CD4-positive, alpha-beta memory T cell (primary cell): ENCODE data around the gene UTY. TPM values are rescaled to one million over a fixed set of nuclear protein-coding genes. Genes with fewer than 3 reads are reported as not detected.
"Not testable (repeated sequence)": the region's sequence is repeated elsewhere in the genome, so short reads cannot be mapped to it uniquely, and the experiment has no call there.

Experiments
- CTCF ChIA-PET: fragments of 350-600 bp; sonication (Branson Sonifier 250); formaldehyde crosslinking; loops from one replicate; lab custom pipeline; 2021; ENCODE audit warnings: inconsistent platforms; ENCODE audit not compliant: partially characterized antibody; lab: Charles Lee
- POLR2A ChIA-PET: fragments of 350-600 bp; sonication (Branson Sonifier 250); formaldehyde crosslinking; loops from one replicate; lab custom pipeline; 2021; ENCODE audit not compliant: partially characterized antibody; lab: Charles Lee
- DNase-seq, 5 donors: peaks; one replicate each; pipeline versions ENCODE4 v3.0.0 to v3.0.0-alpha.2; 2020 to 2022; ENCODE audit warnings: mixed read lengths in 1 of 5
- H3K27ac ChIP-seq: one replicate; pipeline ENCODE4 v1.7.0; 2013; ENCODE audit warnings: low read depth, low read length
- H3K27me3 ChIP-seq: 2 replicates; pipeline ENCODE4 v1.7.0; 2013; ENCODE audit warnings: mild to moderate bottlenecking, low read length, moderate library complexity; ENCODE audit not compliant: insufficient read depth
- H3K36me3 ChIP-seq: 2 replicates; pipeline ENCODE4 v1.7.0; 2013; ENCODE audit warnings: mild to moderate bottlenecking, low read length, moderate library complexity; ENCODE audit not compliant: insufficient read depth
- H3K4me1 ChIP-seq: 2 replicates; pipeline ENCODE4 v1.7.0; 2013; ENCODE audit warnings: mild to moderate bottlenecking, low read length, moderate library complexity; ENCODE audit not compliant: insufficient read depth
- H3K4me3 ChIP-seq, 2 donors: one replicate each; pipeline ENCODE4 v1.7.0; 2013; ENCODE audit warnings: low read length in 2 of 2, mild to moderate bottlenecking in 1 of 2
- H3K9me3 ChIP-seq, 2 donors: one replicate each; pipeline ENCODE4 v1.7.0; 2013; ENCODE audit warnings: low read length in 2 of 2, control low read depth in 1 of 2; ENCODE audit not compliant: control insufficient read depth in 1 of 2
- H3K27ac Mint-ChIP-seq, 7 donors: one replicate each; pipeline ENCODE4 v1.8.0; 2020 to 2021; ENCODE audit warnings: mixed read lengths in 7 of 7, mild to moderate bottlenecking in 6 of 7, inconsistent platforms in 3 of 7, moderate library complexity in 3 of 7
- H3K27me3 Mint-ChIP-seq, 2 donors: one replicate each; pipeline ENCODE4 v1.8.0; 2020 to 2021; ENCODE audit warnings: mixed read lengths in 2 of 2
- H3K36me3 Mint-ChIP-seq, 2 donors: one replicate each; pipeline ENCODE4 v1.8.0; 2020 to 2021; ENCODE audit warnings: mixed read lengths in 2 of 2, inconsistent platforms in 1 of 2, mild to moderate bottlenecking in 1 of 2
- H3K4me1 Mint-ChIP-seq, 4 donors: one replicate each; pipeline ENCODE4 v1.8.0; 2020 to 2021; ENCODE audit warnings: mixed read lengths in 4 of 4, mild to moderate bottlenecking in 1 of 4
- H3K4me3 Mint-ChIP-seq, 8 donors: one replicate each; pipeline ENCODE4 v1.8.0; 2020 to 2021; ENCODE audit warnings: mixed read lengths in 8 of 8, mild to moderate bottlenecking in 7 of 8, moderate library complexity in 6 of 8, inconsistent platforms in 3 of 8
- H3K9me3 Mint-ChIP-seq, 8 donors: one replicate each; pipeline ENCODE4 v1.8.0; 2020 to 2021; ENCODE audit warnings: mixed read lengths in 8 of 8, mild to moderate bottlenecking in 5 of 8, inconsistent platforms in 3 of 8, moderate library complexity in 1 of 8
- intact Hi-C: fragments of 100-400 bp; cut with micrococcal nuclease; formaldehyde crosslinking; loops from one replicate; pipeline ENCODE4 v1.15.1; 2023
- polyA plus RNA-seq, 2 donors: library from polyadenylated mRNA; unstranded; fragments of 300-500 nt; fragmentation: Illumina TruSeq; gene quantifications; one replicate each; pipeline ENCODE4 v1.2.3, GENCODE V29; 2021
- total RNA-seq, 2 experiments: library from RNA; stranded (reverse); gene quantifications; one replicate each; pipeline ENCODE4 v1.2.3, GENCODE V29; 2021

UTY gene
- total and polyA plus RNA-seq, 4 experiments from 2014 or later = 70.8 to 71.8 TPM; not detected in 2

GRCh38 chrY:13271706-13272105 lies 208.1 kb downstream of the UTY start:
- Histone ChIP-seq H3K36me3 (peaks cover 8% of the 10 kb centered on the region), H3K9me3 (no peaks in the 10 kb centered on the region), H3K4me3 (no peak overlapping the region), H3K27me3 (no peaks in the 10 kb centered on the region), H3K4me1 (no peaks in the 10 kb centered on the region), H3K27ac (no peak overlapping the region)
- Mint-ChIP-seq H3K27ac (no peak overlapping the region), H3K9me3 (no peaks in the 10 kb centered on the region), H3K4me3 (no peak overlapping the region), H3K4me1 (peaks cover 0 to 6% (median under 1%) of the 10 kb centered on the region in 4 donors), H3K27me3 (no peaks in the 10 kb centered on the region), H3K36me3 (peaks cover 0 to 43% of the 10 kb centered on the region in 2 donors)
- ChIA-PET CTCF (no interaction called here), POLR2A (no interaction called here)
- intact Hi-C loops = loop anchor here (2.0 kb wide), 1 partner anchor 15 kb away; no protein-coding TSS in a partner anchor
- no peak for DNase-seq

- H3K4me3 Mint-ChIP-seq, intact Hi-C loops, H3K27ac Mint-ChIP-seq, H3K9me3 Mint-ChIP-seq, H3K4me1 Mint-ChIP-seq, POLR2A ChIA-PET, DNase-seq, H3K27ac ChIP-seq, H3K4me1 ChIP-seq, H3K4me3 ChIP-seq, H3K36me3 ChIP-seq, H3K9me3 ChIP-seq, H3K27me3 ChIP-seq, CTCF ChIA-PET, H3K27me3 Mint-ChIP-seq: not testable (repeated sequence)
- H3K36me3 Mint-ChIP-seq = peaks cover 0 to 48% of the 10 kb centered on the region in 2 donors
Measured at GRCh38 chrY:13253941-13254440, 225.8 kb downstream of the UTY start.

- H3K27ac ChIP-seq = no peak overlapping the region
- Mint-ChIP-seq H3K36me3 (peaks cover 0 to 28% of the 10 kb centered on the region in 2 donors), H3K27ac (no peak overlapping the region), H3K4me3 (no peak overlapping the region), H3K9me3 (no peaks in the 10 kb centered on the region), H3K4me1 (no peaks in the 10 kb centered on the region), H3K27me3 (no peaks in the 10 kb centered on the region)
- intact Hi-C loops = no loop called here
- no peaks in the 10 kb centered on the region for H3K27me3 ChIP-seq
- no peaks in the 10 kb centered on the region for H3K36me3 ChIP-seq
- ChIA-PET CTCF (no interaction called here), POLR2A (no interaction called here)
- H3K9me3 ChIP-seq = no peaks in the 10 kb centered on the region
- DNase-seq = no peak
- no peaks in the 10 kb centered on the region for H3K4me1 ChIP-seq
- no peak overlapping the region for H3K4me3 ChIP-seq
Measured at GRCh38 chrY:13250421-13250820, 229.4 kb downstream of the UTY start.

GRCh38 chrY:13243716-13244115 lies 236.1 kb downstream of the UTY start:
- DNase-seq = no peak
- no peaks in the 10 kb centered on the region for H3K36me3 ChIP-seq
- H3K27ac Mint-ChIP-seq = no peak overlapping the region
- H3K9me3 Mint-ChIP-seq = peaks cover 0 to 3% (median 0%) of the 10 kb centered on the region in 8 donors
- no peaks in the 10 kb centered on the region for H3K4me1 ChIP-seq
- intact Hi-C loops = no loop called here
- peaks cover 0 to 2% (median 0%) of the 10 kb centered on the region in 4 donors for H3K4me1 Mint-ChIP-seq
- H3K4me3 ChIP-seq = no peak overlapping the region
- ChIA-PET POLR2A (no interaction called here), CTCF (no interaction called here)
- no peaks in the 10 kb centered on the region for H3K27me3 ChIP-seq
- H3K27me3 Mint-ChIP-seq = no peaks in the 10 kb centered on the region
- H3K4me3 Mint-ChIP-seq = no peak overlapping the region
- no peak overlapping the region for H3K27ac ChIP-seq
- H3K36me3 Mint-ChIP-seq = peaks cover 0 to 32% of the 10 kb centered on the region in 2 donors
- no peaks in the 10 kb centered on the region for H3K9me3 ChIP-seq

GRCh38 chrY:13233901-13234300 lies 245.9 kb downstream of the UTY start:
- no peaks in the 10 kb centered on the region for H3K9me3 Mint-ChIP-seq
- H3K36me3 ChIP-seq = no peaks in the 10 kb centered on the region
- no peak overlapping the region for H3K27ac Mint-ChIP-seq
- H3K4me1 ChIP-seq = no peaks in the 10 kb centered on the region
- peaks cover 0 to 23% of the 10 kb centered on the region in 2 donors for H3K36me3 Mint-ChIP-seq
- H3K4me3 Mint-ChIP-seq = no peak overlapping the region
- H3K4me1 Mint-ChIP-seq = peaks cover 0 to 4% (median 0%) of the 10 kb centered on the region in 4 donors
- no peak overlapping the region for H3K4me3 ChIP-seq
- intact Hi-C loops = no loop called here
- ChIA-PET POLR2A (no interaction called here), CTCF (no interaction called here)
- no peak for DNase-seq
- no peaks in the 10 kb centered on the region for H3K27me3 Mint-ChIP-seq
- H3K27ac ChIP-seq = no peak overlapping the region
- H3K9me3 ChIP-seq = no peaks in the 10 kb centered on the region
- H3K27me3 ChIP-seq = no peaks in the 10 kb centered on the region

- intact Hi-C loops = no loop called here
- ChIA-PET CTCF (no interaction called here), POLR2A (interaction anchor here (0.6 kb wide), 1 partner anchor 81 kb away, joined by 3 read pairs; no protein-coding TSS in a partner anchor)
Measured at GRCh38 chrY:13233118-13233517, 246.7 kb downstream of the UTY start.

GRCh38 chrY:13227354-13227953 lies 252.4 kb downstream of the UTY start:
- Mint-ChIP-seq H3K27me3 (no peaks in the 10 kb centered on the region), H3K27ac (no peak overlapping the region), H3K4me1 (peaks cover 0 to 3% (median 0%) of the 10 kb centered on the region in 4 donors), H3K4me3 (no peak overlapping the region), H3K9me3 (peaks cover 0 to 2% (median 0%) of the 10 kb centered on the region in 8 donors), H3K36me3 (no peaks in the 10 kb centered on the region)
- POLR2A ChIA-PET = interaction anchor here (0.9 kb wide), 1 partner anchor 11 kb away, joined by 3 read pairs; no protein-coding TSS in a partner anchor
- H3K27me3 ChIP-seq = no peaks in the 10 kb centered on the region
- no peak overlapping the region for H3K4me3 ChIP-seq
- no peaks in the 10 kb centered on the region for H3K36me3 ChIP-seq
- H3K4me1 ChIP-seq = no peaks in the 10 kb centered on the region
- CTCF ChIA-PET = no interaction called here
- no peaks in the 10 kb centered on the region for H3K9me3 ChIP-seq
- DNase-seq = no peak
- intact Hi-C loops = no loop called here
- no peak overlapping the region for H3K27ac ChIP-seq

More at GRCh38 chrY:13233118-13233517, 246.7 kb downstream of the UTY start:
- H3K9me3 ChIP-seq = no peaks in the 10 kb centered on the region
- H3K4me1 ChIP-seq = no peaks in the 10 kb centered on the region
- no peak overlapping the region for H3K27ac ChIP-seq
- no peaks in the 10 kb centered on the region for H3K27me3 Mint-ChIP-seq
- DNase-seq = no peak
- H3K36me3 ChIP-seq = no peaks in the 10 kb centered on the region
- H3K4me3 Mint-ChIP-seq = no peak overlapping the region
- H3K27me3 ChIP-seq = no peaks in the 10 kb centered on the region
- H3K9me3 Mint-ChIP-seq = no peaks in the 10 kb centered on the region
- no peak overlapping the region for H3K4me3 ChIP-seq
- peaks cover 0 to 16% of the 10 kb centered on the region in 2 donors for H3K36me3 Mint-ChIP-seq
- H3K4me1 Mint-ChIP-seq = peaks cover 0 to 3% (median 0%) of the 10 kb centered on the region in 4 donors
- H3K27ac Mint-ChIP-seq = no peak overlapping the region
